Astrocyte (in vitro differentiated cells and primary cell): ENCODE results near the gene EXOC4.

ENCODE experiments used
- CTCF ChIP-seq: IDR thresholded peaks from 2 replicates; pipeline ENCODE4 v1.5.1; 2011; ENCODE audit warnings: low read depth, mild to moderate bottlenecking, inconsistent platforms, low read length, moderate library complexity; ENCODE audit not compliant: insufficient read depth
- EZH2 ChIP-seq: IDR thresholded peaks from 2 replicates; pipeline ENCODE4 v1.6.1; 2012; ENCODE audit warnings: mild to moderate bottlenecking, low read length, inconsistent platforms; ENCODE audit not compliant: insufficient read depth

GRCh38 chr7:133983685-133984419 lies 731.0 kb downstream of the EXOC4 start:
- TF ChIP-seq CTCF (no peak), EZH2 (no peak)
